ENCODE data around the gene CACNA2D4. TPM values are rescaled to one million over a fixed set of nuclear protein-coding genes. Genes with fewer than 3 reads are reported as not detected.

CACNA2D4 gene
- total RNA-seq, 1 donor from 2014 or later, result 7.0 TPM

GRCh38 chr12:1848745-1849144, 69.7 kb downstream of the CACNA2D4 start:
- no peak overlapping the region for H3K27ac ChIP-seq
- no peak overlapping the region for H3K4me3 ChIP-seq
- no peaks in the 10 kb centered on the region for H3K9me3 ChIP-seq
- ATAC-seq (no peak), DNase-seq (no peak)
- no peak for TF ChIP-seq CTCF (IDR thresholded peaks at IDR 0.05)
- intact Hi-C loops (cut with DNase I), result no loop called here
- H3K27me3 ChIP-seq (ENCODE audit: low read depth), result peaks cover 12% of the 10 kb centered on the region
- H3K36me3 ChIP-seq, result no peaks in the 10 kb centered on the region
- no peaks in the 10 kb centered on the region for H3K4me1 ChIP-seq

- ATAC-seq (no peak), DNase-seq (no peak)
- TF ChIP-seq CTCF (IDR thresholded peaks at IDR 0.05), result no peak
- H3K27ac ChIP-seq, result no peak overlapping the region
- no peak overlapping the region for H3K4me3 ChIP-seq
- no peaks in the 10 kb centered on the region for H3K9me3 ChIP-seq
- peaks cover 12% of the 10 kb centered on the region for H3K27me3 ChIP-seq (ENCODE audit: low read depth)
- no peaks in the 10 kb centered on the region for H3K36me3 ChIP-seq
- intact Hi-C loops (cut with DNase I), result no loop called here
- no peaks in the 10 kb centered on the region for H3K4me1 ChIP-seq
These were observed 70.3 kb downstream of the CACNA2D4 start for GRCh38 chr12:1848146-1848545.

- Histone ChIP-seq H3K27ac (no peak overlapping the region), H3K4me3 (no peak overlapping the region), H3K4me1 (no peaks in the 10 kb centered on the region), H3K27me3 (ENCODE audit: low read depth) (peaks cover 20% of the 10 kb centered on the region), H3K9me3 (no peaks in the 10 kb centered on the region), H3K36me3 (no peaks in the 10 kb centered on the region)
- intact Hi-C loops (cut with DNase I), result no loop called here
- TF ChIP-seq CTCF (IDR thresholded peaks at IDR 0.05), result no peak
- no peak for ATAC-seq
- DNase-seq, result no peak
These were observed 71.0 kb downstream of the CACNA2D4 start for GRCh38 chr12:1847411-1847810.

- Histone ChIP-seq H3K4me3 (no peak overlapping the region), H3K9me3 (no peaks in the 10 kb centered on the region), H3K27ac (no peak overlapping the region), H3K36me3 (no peaks in the 10 kb centered on the region), H3K4me1 (no peaks in the 10 kb centered on the region), H3K27me3 (ENCODE audit: low read depth) (peaks cover 26% of the 10 kb centered on the region)
- DNase-seq, result no peak
- no peak for TF ChIP-seq CTCF (IDR thresholded peaks at IDR 0.05)
- peak in 1 of 2 donors; percentile 6 for ATAC-seq
- intact Hi-C loops (cut with DNase I), result no loop called here
These were observed 71.7 kb downstream of the CACNA2D4 start for GRCh38 chr12:1846421-1847405.

- no peak for TF ChIP-seq CTCF (IDR thresholded peaks at IDR 0.05)
These were observed 72.6 kb downstream of the CACNA2D4 start for GRCh38 chr12:1845886-1846285.

More at GRCh38 chr12:1845886-1846285, 72.6 kb downstream of the CACNA2D4 start:
- ATAC-seq, result peak in 1 of 2 donors; percentile 13
- intact Hi-C loops (cut with DNase I), result no loop called here
- Histone ChIP-seq H3K36me3 (no peaks in the 10 kb centered on the region), H3K4me3 (no peak overlapping the region), H3K27me3 (ENCODE audit: low read depth) (peaks cover 26% of the 10 kb centered on the region), H3K27ac (no peak overlapping the region), H3K4me1 (no peaks in the 10 kb centered on the region), H3K9me3 (no peaks in the 10 kb centered on the region)
- DNase-seq, result no peak
